SK-N-MC (cell line): ENCODE results near the gene NKAIN2.

Source experiments
- EZH2 ChIP-seq: fragments of 200-600 bp; sonication (generic); IDR thresholded peaks from one replicate; pipeline ENCODE4 v1.6.1; 2017; ENCODE audit warnings: antibody characterized with exemption
- POLR2AphosphoS5 ChIP-seq: IDR thresholded peaks from 2 replicates; pipeline ENCODE4 v1.6.1; 2012; ENCODE audit warnings: mild to moderate bottlenecking, low read depth, low read length, borderline replicate concordance

DNA sequence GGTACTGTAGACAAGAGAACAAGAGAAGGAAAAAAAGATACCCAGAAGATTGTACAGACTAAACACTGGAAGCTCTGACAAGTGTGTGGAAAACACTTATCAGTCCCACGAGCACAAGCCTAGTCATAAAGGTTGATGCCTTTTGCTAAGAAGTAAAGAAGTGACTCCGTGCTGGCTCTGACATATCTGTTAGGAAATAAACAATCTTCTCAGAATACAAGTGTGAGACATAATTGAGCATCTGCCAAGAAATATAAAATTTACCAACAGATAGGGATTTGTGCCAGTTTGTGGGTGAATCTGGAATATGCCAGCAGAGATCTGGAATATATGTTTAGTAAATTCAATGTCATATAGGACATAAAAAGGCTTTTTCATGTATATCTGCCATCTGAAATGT is 899.9 kb downstream of the NKAIN2 start:
- no peak for TF ChIP-seq POLR2AphosphoS5
- TF ChIP-seq EZH2 = no peak
